ENCODE measurements around the gene GNAS. TPM values are rescaled to one million over a fixed set of nuclear protein-coding genes. Genes with fewer than 3 reads are reported as not detected.

GNAS gene
- total RNA-seq, 1 experiment from 2014 or later = 629 TPM

GRCh38 chr20:58888521-58889333, 36.2 kb downstream of the GNAS start:
- intact Hi-C loops (cut with micrococcal nuclease) = loop anchor here (1.0 kb wide), 1 partner anchor 144 kb away; the partner anchor contains the start of gene ATP5F1E
- POLR2A ChIA-PET = interaction anchor here (0.5 to 2.0 kb wide), 22 partner anchors 9 to 373 kb away, joined by 3 to 27 read pairs (median 4); partner anchors contain the start of genes ATP5F1E, NELFCD, PRELID3B and STX16
- TF ChIP-seq CTCF (IDR thresholded peaks at IDR 0.05; ENCODE audit: unreplicated experiment) = no peak

GRCh38 chr20:58889334-58889760, 36.8 kb downstream of the GNAS start:
- peak overlapping the region; percentile 92 for H3K4me3 Mint-ChIP-seq (ENCODE audit: unreplicated experiment)
- no peaks in the 10 kb centered on the region for H3K9me3 Mint-ChIP-seq (ENCODE audit: unreplicated experiment)
- H3K4me1 Mint-ChIP-seq (ENCODE audit: insufficient read depth, unreplicated experiment) = peaks cover 7% of the 10 kb centered on the region
- no TSS peak for BruUV-seq (replicated peaks)
- ChIA-PET CTCF (interaction anchor here (0.6 to 1.0 kb wide), 3 partner anchors 17 to 121 kb away, joined by 3 to 5 read pairs (median 3); no protein-coding TSS in a partner anchor), POLR2A (interaction anchor here (0.5 to 2.0 kb wide), 28 partner anchors 8 to 1894 kb away, joined by 3 to 27 read pairs (median 4); partner anchors contain the start of genes ATP5F1E, NELFCD, PRELID3B and STX16)
- intact Hi-C loops (cut with micrococcal nuclease) = loop anchor here (1.0 kb wide), 1 partner anchor 143 kb away; the partner anchor contains the start of gene ATP5F1E
- no peak overlapping the region for H3K27ac Mint-ChIP-seq (ENCODE audit: low read depth, unreplicated experiment)
- H3K36me3 Mint-ChIP-seq (ENCODE audit: insufficient read depth, unreplicated experiment) = peaks cover 12% of the 10 kb centered on the region
- no peak for TF ChIP-seq CTCF (IDR thresholded peaks at IDR 0.05; ENCODE audit: unreplicated experiment)
- no peaks in the 10 kb centered on the region for H3K27me3 Mint-ChIP-seq (ENCODE audit: insufficient read depth, unreplicated experiment)
- DNase-seq (ENCODE audit: unreplicated experiment) = peak; percentile 4

More at GRCh38 chr20:58888521-58889333, 36.2 kb downstream of the GNAS start:
- Mint-ChIP-seq H3K36me3 (ENCODE audit: insufficient read depth, unreplicated experiment) (peaks cover 12% of the 10 kb centered on the region), H3K27ac (ENCODE audit: low read depth, unreplicated experiment) (no peak overlapping the region), H3K4me3 (ENCODE audit: unreplicated experiment) (peak overlapping the region; percentile 92), H3K9me3 (ENCODE audit: unreplicated experiment) (no peaks in the 10 kb centered on the region), H3K27me3 (ENCODE audit: insufficient read depth, unreplicated experiment) (no peaks in the 10 kb centered on the region), H3K4me1 (ENCODE audit: insufficient read depth, unreplicated experiment) (peaks cover 5% of the 10 kb centered on the region)
- CTCF ChIA-PET = interaction anchor here (1.0 kb wide), 1 partner anchor 21 kb away, joined by 3 read pairs; no protein-coding TSS in a partner anchor
- no TSS peak for BruUV-seq (replicated peaks)
- DNase-seq (ENCODE audit: unreplicated experiment) = peak; percentile 73

GRCh38 chr20:58889798-58890517, 37.4 kb downstream of the GNAS start:
- ChIA-PET POLR2A (interaction anchor here (0.6 to 2.0 kb wide), 18 partner anchors 16 to 1895 kb away, joined by 3 to 27 read pairs (median 4); partner anchors contain the start of genes ATP5F1E, NELFCD and PRELID3B), CTCF (interaction anchor here (0.6 to 0.9 kb wide), 2 partner anchors 17 to 121 kb away, joined by 3 to 5 read pairs; no protein-coding TSS in a partner anchor)
- no TSS peak for BruUV-seq (replicated peaks)
- intact Hi-C loops (cut with micrococcal nuclease) = loop anchor here (1.0 kb wide), 1 partner anchor 142 kb away; the partner anchor contains the start of gene ATP5F1E
- TF ChIP-seq CTCF (IDR thresholded peaks at IDR 0.05; ENCODE audit: unreplicated experiment) = no peak
- Mint-ChIP-seq H3K27ac (ENCODE audit: low read depth, unreplicated experiment) (no peak overlapping the region), H3K4me1 (ENCODE audit: insufficient read depth, unreplicated experiment) (peaks cover 13% of the 10 kb centered on the region), H3K27me3 (ENCODE audit: insufficient read depth, unreplicated experiment) (no peaks in the 10 kb centered on the region), H3K9me3 (ENCODE audit: unreplicated experiment) (no peaks in the 10 kb centered on the region), H3K4me3 (ENCODE audit: unreplicated experiment) (peak overlapping the region; percentile 92), H3K36me3 (ENCODE audit: insufficient read depth, unreplicated experiment) (peaks cover 12% of the 10 kb centered on the region)
- DNase-seq (ENCODE audit: unreplicated experiment) = no peak
